Progenitor cell of endocrine pancreas (in vitro differentiated cells): ENCODE measurements around the gene ALPI. TPM values are rescaled to one million over a fixed set of nuclear protein-coding genes. Genes with fewer than 3 reads are reported as not detected.
"Not testable (repeated sequence)": the region's sequence is repeated elsewhere in the genome, so short reads cannot be mapped to it uniquely, and the experiment has no call there.

Experiments
- DNase-seq: peaks from one replicate; pipeline ENCODE4 v3.0.0; 2021; ENCODE audit warnings: low spot score; ENCODE audit not compliant: unreplicated experiment
- H3K27ac Mint-ChIP-seq: 2 replicates; pipeline ENCODE4 v1.8.0; 2021; ENCODE audit warnings: mild to moderate bottlenecking, moderate library complexity, mixed read lengths
- H3K27me3 Mint-ChIP-seq: 2 replicates; pipeline ENCODE4 v1.8.0; 2021; ENCODE audit warnings: mixed read lengths
- H3K36me3 Mint-ChIP-seq: 2 replicates; pipeline ENCODE4 v1.8.0; 2022; ENCODE audit warnings: mixed read lengths; ENCODE audit not compliant: insufficient read depth
- H3K4me1 Mint-ChIP-seq: 2 replicates; pipeline ENCODE4 v1.8.0; 2021; ENCODE audit warnings: low read depth, mixed read lengths
- H3K4me3 Mint-ChIP-seq: 2 replicates; pipeline ENCODE4 v1.8.0; 2021; ENCODE audit warnings: low read depth, mild to moderate bottlenecking, moderate library complexity, mixed read lengths
- H3K9me3 Mint-ChIP-seq: 2 replicates; pipeline ENCODE4 v1.8.0; 2021; ENCODE audit warnings: low read depth, mixed read lengths
- total RNA-seq: library from RNA; stranded (reverse); gene quantifications from 2 replicates; pipeline ENCODE4 v1.2.1, GENCODE V29; 2021
- TF ChIP-seq, protein P1 (sequence below): fragments of 200-600 bp; sonication (generic); IDR thresholded peaks from one replicate; pipeline ENCODE4 v1.5.0; 2021; ENCODE audit warnings: antibody characterized with exemption, mild to moderate bottlenecking; ENCODE audit not compliant: unreplicated experiment

ALPI gene
- total RNA-seq, 1 donor from 2014 or later, result not detected

DNA sequence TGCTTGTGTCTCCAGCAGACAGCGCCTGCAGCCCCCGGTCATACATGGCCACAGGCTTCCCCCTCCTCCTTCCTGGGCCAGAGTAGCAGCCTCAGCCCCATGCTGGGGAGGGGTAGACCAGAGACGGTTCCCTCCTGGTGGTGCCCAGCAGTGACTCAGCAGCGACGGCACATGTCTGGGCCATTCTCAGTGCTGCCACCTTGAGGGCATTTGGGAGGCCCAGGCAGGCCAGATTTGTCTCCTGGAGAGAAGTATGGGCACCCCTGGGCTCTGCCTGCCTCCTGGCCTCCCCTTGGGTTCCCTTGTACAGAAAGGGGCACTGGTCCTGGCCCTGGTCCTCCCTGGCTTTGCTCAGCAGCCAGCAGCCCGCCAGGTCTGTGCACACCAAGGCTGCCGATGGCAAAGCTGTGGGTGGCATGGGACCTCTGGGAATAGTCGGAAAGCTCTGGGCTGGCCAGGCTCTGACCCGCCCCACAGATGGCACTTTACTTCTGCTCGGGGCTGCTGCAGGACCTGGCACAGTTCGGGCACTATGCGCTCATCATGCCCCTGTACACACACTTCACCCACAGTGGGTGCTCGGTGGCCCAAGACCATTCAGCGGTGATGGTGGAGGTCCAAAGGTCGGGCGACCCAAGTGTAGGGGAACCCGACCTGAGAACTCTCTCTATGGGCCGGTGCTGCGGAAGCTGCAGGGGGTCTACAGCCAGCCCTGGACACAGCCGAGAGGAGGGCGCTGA is 11.4 kb upstream of the ALPI start:
- Mint-ChIP-seq H3K27me3 (peaks cover 10% of the 10 kb centered on the region), H3K36me3 (no peaks in the 10 kb centered on the region), H3K4me3 (no peak overlapping the region), H3K9me3 (no peaks in the 10 kb centered on the region), H3K27ac (no peak overlapping the region), H3K4me1 (no peaks in the 10 kb centered on the region)
- TF ChIP-seq, protein P1, sequence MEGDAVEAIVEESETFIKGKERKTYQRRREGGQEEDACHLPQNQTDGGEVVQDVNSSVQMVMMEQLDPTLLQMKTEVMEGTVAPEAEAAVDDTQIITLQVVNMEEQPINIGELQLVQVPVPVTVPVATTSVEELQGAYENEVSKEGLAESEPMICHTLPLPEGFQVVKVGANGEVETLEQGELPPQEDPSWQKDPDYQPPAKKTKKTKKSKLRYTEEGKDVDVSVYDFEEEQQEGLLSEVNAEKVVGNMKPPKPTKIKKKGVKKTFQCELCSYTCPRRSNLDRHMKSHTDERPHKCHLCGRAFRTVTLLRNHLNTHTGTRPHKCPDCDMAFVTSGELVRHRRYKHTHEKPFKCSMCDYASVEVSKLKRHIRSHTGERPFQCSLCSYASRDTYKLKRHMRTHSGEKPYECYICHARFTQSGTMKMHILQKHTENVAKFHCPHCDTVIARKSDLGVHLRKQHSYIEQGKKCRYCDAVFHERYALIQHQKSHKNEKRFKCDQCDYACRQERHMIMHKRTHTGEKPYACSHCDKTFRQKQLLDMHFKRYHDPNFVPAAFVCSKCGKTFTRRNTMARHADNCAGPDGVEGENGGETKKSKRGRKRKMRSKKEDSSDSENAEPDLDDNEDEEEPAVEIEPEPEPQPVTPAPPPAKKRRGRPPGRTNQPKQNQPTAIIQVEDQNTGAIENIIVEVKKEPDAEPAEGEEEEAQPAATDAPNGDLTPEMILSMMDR, result peak; percentile 56
- no peak for DNase-seq

DNA sequence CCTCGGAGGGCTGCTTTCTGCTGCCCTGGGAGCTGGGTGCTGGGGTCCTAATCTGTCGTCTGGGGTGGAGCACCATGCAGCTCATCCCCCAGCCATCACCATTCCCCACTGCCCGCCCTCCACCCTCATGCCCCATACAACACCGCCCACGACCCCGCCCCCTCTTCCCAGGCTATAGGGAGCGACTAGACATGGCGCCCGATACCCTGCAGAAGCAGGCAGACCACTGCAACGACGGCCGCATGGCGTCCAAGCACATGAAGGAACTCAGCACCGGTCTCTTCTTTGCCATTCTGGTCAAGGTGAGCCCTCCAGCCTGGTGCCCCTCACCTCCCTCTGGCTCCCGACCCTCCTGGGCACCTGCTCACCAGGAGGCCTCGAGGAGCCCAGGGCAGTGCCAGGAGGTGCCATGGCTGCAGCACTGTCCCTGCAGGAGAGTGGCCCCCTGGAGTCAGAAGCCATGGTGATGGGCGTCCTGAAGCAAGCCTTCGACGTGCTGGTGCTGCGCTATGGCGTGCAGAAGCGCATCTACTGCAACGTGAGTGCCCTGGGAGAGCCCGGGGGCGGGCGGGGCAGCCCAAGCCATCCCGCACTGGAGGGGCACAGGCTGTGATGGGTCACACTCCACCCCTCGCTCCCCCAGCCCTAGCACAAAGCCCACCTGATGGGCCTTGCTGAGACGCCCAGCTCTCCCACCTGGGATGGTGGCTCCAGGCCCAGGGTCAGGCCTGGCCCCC is 10.6 kb upstream of the ALPI start:
- H3K27me3 Mint-ChIP-seq, H3K4me1 Mint-ChIP-seq, H3K27ac Mint-ChIP-seq, H3K36me3 Mint-ChIP-seq, H3K9me3 Mint-ChIP-seq, H3K4me3 Mint-ChIP-seq, DNase-seq: not testable (repeated sequence)

DNA sequence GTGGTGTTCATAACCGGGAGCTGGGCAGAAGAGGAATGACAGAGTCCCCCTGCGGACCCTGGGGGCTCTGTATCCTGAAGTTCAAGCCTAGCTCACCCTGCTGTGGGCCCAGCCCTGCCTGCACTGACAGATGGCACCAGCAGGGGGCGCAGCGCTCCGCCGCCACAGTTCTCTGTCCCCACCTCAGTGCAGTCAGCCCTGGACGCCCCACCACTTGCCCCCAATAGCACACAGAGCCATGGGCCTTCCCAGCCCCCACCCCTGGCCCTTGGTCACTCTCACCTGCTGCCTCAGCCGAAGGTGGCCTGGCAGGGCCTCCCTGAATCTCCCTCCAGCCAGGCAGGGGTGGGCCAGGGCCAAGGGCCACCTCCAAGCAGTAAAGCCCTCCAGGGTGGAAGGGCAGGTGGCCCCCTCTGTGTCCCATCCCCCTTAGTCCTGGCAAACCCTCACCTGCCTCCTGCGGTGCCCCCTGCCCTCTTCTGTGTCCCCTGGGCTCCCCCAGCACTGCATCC is 9.6 kb upstream of the ALPI start:
- not testable (repeated sequence) for DNase-seq

DNA sequence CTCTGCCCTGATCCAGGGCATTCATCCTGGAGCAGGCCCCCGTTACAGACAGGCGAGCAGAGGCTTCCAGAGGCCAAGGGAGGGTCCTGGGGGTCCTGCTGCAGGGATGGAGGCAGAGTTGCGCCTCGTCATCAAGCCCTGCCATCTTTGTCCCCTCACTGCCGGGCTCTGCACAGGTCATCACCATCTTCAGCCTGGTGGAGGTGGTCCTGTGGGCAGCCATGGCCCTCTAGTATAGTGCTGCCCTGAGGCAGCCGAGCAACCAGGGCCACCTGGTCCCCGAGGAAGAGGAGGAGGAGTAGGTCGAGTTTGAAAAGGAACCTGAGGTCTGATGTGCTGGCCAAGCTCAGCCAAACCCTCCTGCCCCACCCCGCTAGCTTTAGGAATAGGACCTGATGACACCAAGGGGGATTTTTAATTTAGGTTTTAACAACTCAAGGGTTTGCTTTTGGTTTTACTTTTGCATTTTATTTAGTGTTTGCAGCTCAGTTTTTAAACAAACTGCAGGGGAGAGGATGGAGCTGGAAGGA is 8.8 kb upstream of the ALPI start:
- H3K36me3 Mint-ChIP-seq, result no peaks in the 10 kb centered on the region
- H3K9me3 Mint-ChIP-seq, result no peaks in the 10 kb centered on the region
- no peak overlapping the region for H3K27ac Mint-ChIP-seq
- peaks cover 3% of the 10 kb centered on the region for H3K27me3 Mint-ChIP-seq
- DNase-seq, result no peak
- H3K4me1 Mint-ChIP-seq, result no peaks in the 10 kb centered on the region
- TF ChIP-seq, protein P1, result no peak
- no peak overlapping the region for H3K4me3 Mint-ChIP-seq

More for the DNA sequence above, 9.6 kb upstream of the ALPI start:
- not testable (repeated sequence) for H3K4me1 Mint-ChIP-seq, H3K9me3 Mint-ChIP-seq, H3K27ac Mint-ChIP-seq, H3K36me3 Mint-ChIP-seq, H3K27me3 Mint-ChIP-seq, H3K4me3 Mint-ChIP-seq
- TF ChIP-seq, protein P1, result peak; percentile 36

DNA sequence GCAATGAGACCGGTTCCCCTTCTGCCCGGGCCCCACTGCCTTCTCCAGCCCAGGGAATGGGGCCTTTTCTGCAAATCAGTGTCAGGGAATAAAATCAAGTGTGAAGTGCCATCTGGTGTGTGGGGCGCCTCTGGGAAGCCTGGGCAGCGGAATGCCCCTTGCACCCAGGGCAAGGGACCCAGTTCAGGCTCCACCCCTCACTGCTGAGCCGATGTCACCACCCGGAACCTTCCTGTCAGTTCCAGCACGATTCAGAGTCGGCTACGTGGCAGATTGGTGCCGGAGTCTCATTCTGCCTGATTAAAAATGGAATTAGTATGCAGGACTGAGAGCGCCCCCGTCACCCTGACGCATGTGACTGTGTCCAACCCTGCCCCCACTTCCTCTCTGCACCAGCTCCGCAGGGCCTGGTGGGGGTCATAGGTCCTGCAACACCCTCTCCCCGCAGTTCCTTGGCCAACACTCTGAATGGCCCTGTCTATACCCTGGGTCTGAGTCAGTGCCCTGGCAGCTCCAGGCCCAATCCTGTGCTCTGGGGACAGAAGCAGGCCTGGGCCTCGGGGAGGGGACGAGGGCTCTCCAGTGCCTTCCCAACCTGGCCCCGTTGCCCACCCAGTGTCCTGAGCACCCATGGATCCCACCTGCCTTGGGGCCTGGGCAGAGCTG is 8.2 kb upstream of the ALPI start:
- Mint-ChIP-seq H3K4me3 (no peak overlapping the region), H3K27me3 (peaks cover 6% of the 10 kb centered on the region), H3K9me3 (no peaks in the 10 kb centered on the region), H3K4me1 (no peaks in the 10 kb centered on the region), H3K27ac (no peak overlapping the region), H3K36me3 (no peaks in the 10 kb centered on the region)
- TF ChIP-seq, protein P1, result no peak
- DNase-seq, result no peak
